DND-41 (cell line): Measurements from ENCODE around the gene RIN1.

Experiments used
- ATAC-seq: fragments of 200-7000 bp; cut with Tn5 transposase; 3 replicates; pipeline ENCODE4 v1.9.1; 2021; ENCODE audit warnings: low read depth; ENCODE audit not compliant: insufficient read depth
- DNase-seq: peaks from one replicate; pipeline ENCODE4 v3.0.0-alpha.2; 2020
- H2AFZ ChIP-seq: 2 replicates; pipeline ENCODE4 v1.6.0; 2012; ENCODE audit warnings: low read depth, low read length
- H3K27ac ChIP-seq: 2 replicates; pipeline ENCODE4 v1.5.1; 2012; ENCODE audit warnings: low read length, inconsistent platforms
- H3K27me3 ChIP-seq: fragments of 200-600 bp; sonication (generic); 2 replicates; pipeline ENCODE4 v1.6.0; 2012; ENCODE audit warnings: low read length, mild to moderate bottlenecking, inconsistent platforms; ENCODE audit not compliant: insufficient read depth, poor library complexity
- H3K36me3 ChIP-seq: 2 replicates; pipeline ENCODE4 v1.5.1; 2012; ENCODE audit warnings: low read length, inconsistent platforms; ENCODE audit not compliant: insufficient read depth
- H3K4me1 ChIP-seq: 2 replicates; pipeline ENCODE4 v1.5.1; 2012; ENCODE audit warnings: mild to moderate bottlenecking, low read length; ENCODE audit not compliant: insufficient read depth
- H3K4me2 ChIP-seq: 2 replicates; pipeline ENCODE4 v1.6.0; 2012; ENCODE audit warnings: mild to moderate bottlenecking, moderate library complexity, low read length, inconsistent platforms; ENCODE audit not compliant: insufficient read depth
- H3K4me3 ChIP-seq, 2 experiments: fragments of 200-600 bp in 1 of 2; shearing (Covaris generic) in 1 of 2; 2 replicates each; pipeline ENCODE4 v1.5.1; 2012 to 2016; ENCODE audit warnings: inconsistent platforms in 2 of 2, low read length in 2 of 2, mild to moderate bottlenecking in 2 of 2, low read depth in 1 of 2, moderate library complexity in 1 of 2
- H3K79me2 ChIP-seq: 2 replicates; pipeline ENCODE4 v1.6.0; 2012; ENCODE audit warnings: low read length, inconsistent platforms; ENCODE audit not compliant: insufficient read depth
- H3K9ac ChIP-seq: 2 replicates; pipeline ENCODE4 v1.6.0; 2012; ENCODE audit warnings: low read depth, mild to moderate bottlenecking, inconsistent platforms, low read length, moderate library complexity
- H3K9me3 ChIP-seq: 2 replicates; pipeline ENCODE4 v1.5.1; 2012; ENCODE audit warnings: low read length, moderate library complexity, mild to moderate bottlenecking, inconsistent platforms; ENCODE audit not compliant: insufficient read depth, severe bottlenecking
- H4K20me1 ChIP-seq: 2 replicates; pipeline ENCODE4 v1.6.0; 2012; ENCODE audit warnings: low read length; ENCODE audit not compliant: insufficient read depth
- CTCF ChIP-seq: IDR thresholded peaks from 2 replicates; pipeline ENCODE4 v1.5.1; 2012; ENCODE audit warnings: borderline replicate concordance, low read length, moderate library complexity, mild to moderate bottlenecking; ENCODE audit not compliant: poor library complexity, severe bottlenecking; ENCODE audit errors: extremely low read depth
- EZH2 ChIP-seq: IDR thresholded peaks from 3 replicates; pipeline ENCODE4 v1.6.1; 2012; ENCODE audit warnings: borderline replicate concordance, low read depth, mild to moderate bottlenecking, moderate library complexity, low read length, inconsistent platforms; ENCODE audit not compliant: severe bottlenecking

The RIN1 gene

GRCh38 chr11:66285250-66285947, 50.8 kb downstream of the RIN1 start:
- Histone ChIP-seq H3K9ac (no peak overlapping the region), H2AFZ (no peak overlapping the region), H3K9me3 (no peaks in the 10 kb centered on the region), H3K27me3 (no peaks in the 10 kb centered on the region), H3K79me2 (peaks cover 14% of the 10 kb centered on the region), H3K36me3 (no peaks in the 10 kb centered on the region), H4K20me1 (peaks cover 31% of the 10 kb centered on the region), H3K4me2 (no peak overlapping the region), H3K4me1 (peaks cover 37% of the 10 kb centered on the region), H3K4me3 (no peak overlapping the region), H3K27ac (no peak overlapping the region)
- no peak for DNase-seq
- ATAC-seq, result no peak
- TF ChIP-seq CTCF (no peak), EZH2 (no peak)

GRCh38 chr11:66284526-66285078, 51.6 kb downstream of the RIN1 start:
- Histone ChIP-seq H3K27ac (no peak overlapping the region), H3K36me3 (no peaks in the 10 kb centered on the region), H3K4me2 (no peak overlapping the region), H3K9ac (no peak overlapping the region), H3K27me3 (no peaks in the 10 kb centered on the region), H4K20me1 (peaks cover 39% of the 10 kb centered on the region), H3K9me3 (no peaks in the 10 kb centered on the region), H2AFZ (no peak overlapping the region), H3K4me3 (no peak overlapping the region), H3K4me1 (peaks cover 29% of the 10 kb centered on the region), H3K79me2 (peaks cover 14% of the 10 kb centered on the region)
- TF ChIP-seq EZH2, result no peak
- TF ChIP-seq CTCF, result no peak
- DNase-seq, result no peak
- ATAC-seq, result no peak

GRCh38 chr11:66283461-66284105, 52.7 kb downstream of the RIN1 start:
- ATAC-seq (no peak), DNase-seq (no peak)
- no peak overlapping the region for H3K27ac ChIP-seq
- H3K9ac ChIP-seq, result no peak overlapping the region
- no peaks in the 10 kb centered on the region for H3K36me3 ChIP-seq
- H3K27me3 ChIP-seq, result no peaks in the 10 kb centered on the region
- peak; percentile 2 for TF ChIP-seq CTCF
- TF ChIP-seq EZH2, result no peak
- no peak overlapping the region for H2AFZ ChIP-seq
- no peak overlapping the region for H3K4me2 ChIP-seq
- H3K79me2 ChIP-seq, result peaks cover 12% of the 10 kb centered on the region
- H3K4me1 ChIP-seq, result peaks cover 26% of the 10 kb centered on the region
- peaks cover 45% of the 10 kb centered on the region for H4K20me1 ChIP-seq
- H3K4me3 ChIP-seq, result no peak overlapping the region
- no peaks in the 10 kb centered on the region for H3K9me3 ChIP-seq
